Measurements from ENCODE around the gene ERCC4.

ERCC4 gene

DNA sequence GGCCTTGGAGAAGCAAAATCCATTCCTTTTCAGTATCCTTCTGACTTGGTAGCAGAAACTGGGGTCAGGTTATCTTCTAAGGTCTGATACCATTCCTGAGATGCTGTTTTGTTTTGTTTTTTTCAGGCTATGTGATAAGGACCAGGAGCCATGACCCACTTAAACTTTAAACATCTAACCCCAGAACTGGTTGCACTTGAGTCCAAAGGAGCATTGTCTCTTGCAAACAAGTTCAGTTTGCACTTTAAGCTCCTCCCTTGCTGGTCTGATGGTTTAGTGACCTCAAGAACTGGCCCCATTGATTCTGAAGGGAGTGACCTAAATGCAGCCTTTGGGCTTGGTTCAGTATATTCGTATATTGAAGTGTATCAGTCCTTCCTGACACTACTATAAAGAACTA, 75.2 kb downstream of the ERCC4 start:
- no peak for DNase-seq

DNA sequence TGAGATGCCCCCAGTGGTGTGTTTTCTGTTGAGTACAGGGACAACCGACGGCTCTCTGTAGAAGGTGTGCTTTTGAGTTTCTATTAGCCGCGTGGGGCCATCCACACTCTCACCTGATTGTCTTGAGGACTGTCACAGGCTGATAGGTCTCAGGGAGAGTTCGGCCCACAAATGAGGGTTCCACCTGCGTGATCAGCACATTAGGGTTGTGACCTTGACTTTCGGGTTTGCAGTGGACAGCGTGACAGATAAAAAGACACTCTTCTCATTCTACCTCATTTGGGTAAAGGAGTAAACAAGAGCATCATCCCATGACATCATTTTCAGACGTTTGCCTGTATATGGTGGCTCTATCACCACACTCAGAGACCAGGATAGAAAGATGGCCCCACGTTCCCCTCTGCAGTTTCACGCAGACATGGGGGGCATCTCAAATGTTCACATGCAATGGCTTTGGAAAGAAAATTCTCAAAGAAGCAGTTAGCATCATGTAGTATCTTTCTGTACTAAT, 76.9 kb downstream of the ERCC4 start:
- DNase-seq = no peak

DNA sequence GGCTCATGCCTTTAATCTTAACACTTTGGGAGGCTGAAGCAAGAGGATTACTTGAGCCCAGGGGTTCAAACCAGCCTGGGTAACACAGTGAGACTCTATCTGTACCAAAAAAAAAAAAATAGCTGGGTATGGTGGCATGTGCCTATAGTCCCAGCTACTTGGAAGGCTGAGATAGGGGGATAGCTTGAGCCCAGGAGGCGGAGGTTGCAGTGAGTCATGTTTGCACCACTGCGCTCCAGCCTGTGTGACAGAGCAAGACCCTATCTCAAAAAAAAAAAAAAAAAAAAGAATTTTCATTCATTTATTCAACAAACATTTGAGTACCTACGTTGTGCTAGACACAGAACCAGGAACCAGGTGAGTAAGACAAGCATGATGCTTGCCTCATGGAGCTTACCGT, 77.6 kb downstream of the ERCC4 start:
- no peak for DNase-seq

DNA sequence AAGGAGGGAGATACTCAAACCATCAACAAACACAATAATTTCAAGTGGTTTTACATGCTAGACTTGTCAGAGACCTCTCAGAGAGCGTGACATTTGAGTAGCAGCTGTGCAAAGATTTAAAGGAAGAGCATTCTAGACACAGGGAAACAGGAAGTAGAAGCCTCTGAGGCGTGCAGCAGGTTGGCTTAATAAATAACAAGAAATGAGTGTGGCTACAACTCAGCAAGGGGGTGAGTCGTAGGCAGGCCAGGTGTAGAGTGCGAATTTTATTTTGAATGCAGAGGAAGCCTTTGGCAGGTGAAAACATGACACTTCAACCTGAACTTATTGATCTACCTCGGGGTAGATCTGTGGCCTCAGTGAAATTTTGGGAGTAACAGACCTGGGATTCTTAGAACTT, 78.0 kb downstream of the ERCC4 start:
- no peak for DNase-seq

DNA sequence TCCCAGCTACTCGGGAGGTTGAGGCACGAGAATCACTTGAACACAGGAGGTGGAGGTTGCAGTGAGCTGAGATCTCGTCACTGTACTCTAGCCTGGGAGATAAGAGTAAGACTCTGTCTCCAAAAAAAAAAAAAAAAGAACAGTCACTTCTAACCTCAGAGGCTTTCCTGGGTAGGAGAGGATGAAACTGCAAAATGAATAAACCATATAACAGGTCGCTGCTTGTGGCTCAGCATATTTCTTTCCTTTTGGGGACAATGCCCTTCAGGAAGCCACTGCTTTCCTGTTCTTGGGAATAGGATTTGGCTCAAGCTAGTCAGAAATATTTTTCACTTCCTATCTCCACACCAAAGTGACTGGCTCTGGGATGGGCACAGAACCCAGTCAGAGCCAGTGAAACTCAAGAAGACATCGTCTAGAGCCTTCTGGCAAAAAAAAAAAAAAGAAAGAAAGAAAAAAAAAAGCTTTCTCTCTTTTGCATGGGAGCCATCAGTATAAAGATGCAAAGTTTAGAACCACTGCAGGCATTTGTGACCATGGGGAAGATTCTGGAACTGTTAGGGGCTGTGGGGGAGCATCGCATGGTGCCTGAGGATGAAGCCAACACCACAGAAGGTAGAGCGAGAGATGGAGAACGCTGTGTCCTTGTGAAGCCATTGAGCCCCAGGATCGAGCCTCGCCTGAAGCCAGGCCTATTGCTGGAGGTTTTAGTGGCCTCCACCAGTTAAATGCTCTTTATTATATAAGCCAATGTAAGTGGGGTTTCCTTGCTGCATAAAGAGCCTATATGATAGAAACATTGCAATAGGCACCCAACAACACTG, 79.3 kb downstream of the ERCC4 start:
- DNase-seq = no peak

DNA sequence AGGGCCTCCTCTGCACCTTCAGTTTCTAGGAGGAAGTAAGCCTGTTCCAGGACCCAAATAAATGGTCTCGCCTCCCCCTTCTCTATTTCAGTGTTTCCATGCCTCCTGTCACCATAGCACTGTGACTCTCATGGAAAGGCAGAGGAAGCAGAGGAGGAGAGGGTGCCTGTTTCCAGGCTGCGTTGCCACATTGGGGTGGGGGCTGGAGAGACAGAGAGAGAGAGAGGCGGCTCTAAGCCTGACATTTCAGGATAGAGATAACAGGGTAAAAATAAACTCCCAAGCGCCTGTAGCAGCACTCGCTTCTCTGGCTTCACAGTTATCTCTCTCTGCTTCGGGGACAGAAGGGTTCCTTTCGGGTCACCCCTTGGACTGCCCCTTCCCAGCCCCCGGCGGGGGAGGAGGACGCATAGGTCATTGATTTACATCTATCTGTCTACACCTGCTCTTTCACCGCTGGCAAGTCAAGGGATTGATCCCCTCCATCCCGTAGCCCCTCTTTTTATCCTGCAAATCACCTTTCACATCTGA, 80.0 kb downstream of the ERCC4 start:
- no peak for DNase-seq

DNA sequence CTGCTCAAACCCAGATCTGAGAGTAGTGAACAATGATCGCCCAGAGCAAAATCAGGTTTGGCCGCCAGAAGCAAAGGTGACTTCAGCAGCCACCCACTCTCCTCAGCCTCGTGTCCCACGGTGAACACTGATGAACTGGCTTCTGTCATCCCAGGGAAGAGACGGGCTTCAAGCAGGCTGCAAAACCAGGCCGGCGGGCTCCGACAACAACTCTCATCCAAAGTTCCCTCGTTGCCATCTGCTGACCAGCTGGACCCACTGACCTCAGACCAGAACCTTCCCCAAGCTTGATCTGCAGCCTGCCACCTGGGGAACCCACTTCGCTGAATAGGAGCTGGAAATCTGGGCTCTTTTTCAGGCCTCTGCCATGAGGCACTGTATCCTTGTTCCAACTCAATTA, 81.6 kb downstream of the ERCC4 start:
- DNase-seq = no peak

All from NCI-H524 treated with DMSO at 0.1 percent for 48 hours (cell line).